BE2C (cell line): Measurements from ENCODE around the gene BCL7C.

ENCODE experiments used
- DNase-seq: peaks from one replicate; pipeline ENCODE4 v3.0.0-alpha.2; 2020
- H3K27me3 ChIP-seq: fragments of 250-450 bp; sonication (Bioruptor Pico); 2 replicates; pipeline ENCODE4 v1.5.1; 2020; ENCODE audit warnings: mild to moderate bottlenecking
- H3K36me3 ChIP-seq: fragments of 250-450 bp; sonication (Bioruptor Pico); 2 replicates; pipeline ENCODE4 v1.5.1; 2020; ENCODE audit warnings: mild to moderate bottlenecking
- H3K4me1 ChIP-seq: fragments of 250-450 bp; sonication (Bioruptor Pico); 2 replicates; pipeline ENCODE4 v1.5.1; 2020
- H3K4me3 ChIP-seq: 2 replicates; pipeline ENCODE4 v1.5.1; 2011; ENCODE audit warnings: low read depth, low read length
- H3K9me3 ChIP-seq: fragments of 250-450 bp; sonication (Bioruptor Pico); 2 replicates; pipeline ENCODE4 v1.5.1; 2020
- TF ChIP-seq, protein P1 (sequence below): IDR thresholded peaks from 2 replicates; pipeline ENCODE4 v1.5.1; 2012; ENCODE audit warnings: mild to moderate bottlenecking, low read depth, low read length

BCL7C gene

GRCh38 chr16:30903596-30903995 lies 9.7 kb upstream of the BCL7C start:
- Histone ChIP-seq H3K36me3 (no peaks in the 10 kb centered on the region), H3K27me3 (no peaks in the 10 kb centered on the region), H3K9me3 (no peaks in the 10 kb centered on the region), H3K4me1 (no peaks in the 10 kb centered on the region), H3K4me3 (no peak overlapping the region)
- no peak for DNase-seq
- TF ChIP-seq, protein P1, sequence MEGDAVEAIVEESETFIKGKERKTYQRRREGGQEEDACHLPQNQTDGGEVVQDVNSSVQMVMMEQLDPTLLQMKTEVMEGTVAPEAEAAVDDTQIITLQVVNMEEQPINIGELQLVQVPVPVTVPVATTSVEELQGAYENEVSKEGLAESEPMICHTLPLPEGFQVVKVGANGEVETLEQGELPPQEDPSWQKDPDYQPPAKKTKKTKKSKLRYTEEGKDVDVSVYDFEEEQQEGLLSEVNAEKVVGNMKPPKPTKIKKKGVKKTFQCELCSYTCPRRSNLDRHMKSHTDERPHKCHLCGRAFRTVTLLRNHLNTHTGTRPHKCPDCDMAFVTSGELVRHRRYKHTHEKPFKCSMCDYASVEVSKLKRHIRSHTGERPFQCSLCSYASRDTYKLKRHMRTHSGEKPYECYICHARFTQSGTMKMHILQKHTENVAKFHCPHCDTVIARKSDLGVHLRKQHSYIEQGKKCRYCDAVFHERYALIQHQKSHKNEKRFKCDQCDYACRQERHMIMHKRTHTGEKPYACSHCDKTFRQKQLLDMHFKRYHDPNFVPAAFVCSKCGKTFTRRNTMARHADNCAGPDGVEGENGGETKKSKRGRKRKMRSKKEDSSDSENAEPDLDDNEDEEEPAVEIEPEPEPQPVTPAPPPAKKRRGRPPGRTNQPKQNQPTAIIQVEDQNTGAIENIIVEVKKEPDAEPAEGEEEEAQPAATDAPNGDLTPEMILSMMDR: no peak

DNA sequence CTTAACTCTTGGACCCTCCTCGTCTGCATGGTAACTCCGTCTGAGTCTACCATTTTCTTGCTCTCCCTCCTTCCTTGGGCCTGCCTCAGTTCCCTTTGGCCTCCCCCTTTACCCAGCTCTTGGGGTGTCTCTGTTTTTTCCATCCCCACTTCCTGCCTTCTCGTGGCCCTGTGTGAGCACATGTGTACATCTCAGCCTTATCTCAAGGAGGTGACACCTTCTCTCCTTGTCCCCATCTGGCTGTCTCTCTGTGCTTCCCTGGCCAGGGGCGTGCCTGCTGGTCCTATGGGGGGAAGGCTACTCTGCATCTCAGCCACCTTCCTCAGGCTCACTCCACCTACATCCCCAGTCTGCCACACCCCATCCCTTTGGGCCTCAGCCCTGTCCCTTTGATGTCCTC lies 9.1 kb upstream of the BCL7C start:
- Histone ChIP-seq H3K36me3 (no peaks in the 10 kb centered on the region), H3K4me3 (no peak overlapping the region), H3K9me3 (no peaks in the 10 kb centered on the region), H3K27me3 (no peaks in the 10 kb centered on the region), H3K4me1 (no peaks in the 10 kb centered on the region)
- TF ChIP-seq, protein P1: no peak
- no peak for DNase-seq

DNA sequence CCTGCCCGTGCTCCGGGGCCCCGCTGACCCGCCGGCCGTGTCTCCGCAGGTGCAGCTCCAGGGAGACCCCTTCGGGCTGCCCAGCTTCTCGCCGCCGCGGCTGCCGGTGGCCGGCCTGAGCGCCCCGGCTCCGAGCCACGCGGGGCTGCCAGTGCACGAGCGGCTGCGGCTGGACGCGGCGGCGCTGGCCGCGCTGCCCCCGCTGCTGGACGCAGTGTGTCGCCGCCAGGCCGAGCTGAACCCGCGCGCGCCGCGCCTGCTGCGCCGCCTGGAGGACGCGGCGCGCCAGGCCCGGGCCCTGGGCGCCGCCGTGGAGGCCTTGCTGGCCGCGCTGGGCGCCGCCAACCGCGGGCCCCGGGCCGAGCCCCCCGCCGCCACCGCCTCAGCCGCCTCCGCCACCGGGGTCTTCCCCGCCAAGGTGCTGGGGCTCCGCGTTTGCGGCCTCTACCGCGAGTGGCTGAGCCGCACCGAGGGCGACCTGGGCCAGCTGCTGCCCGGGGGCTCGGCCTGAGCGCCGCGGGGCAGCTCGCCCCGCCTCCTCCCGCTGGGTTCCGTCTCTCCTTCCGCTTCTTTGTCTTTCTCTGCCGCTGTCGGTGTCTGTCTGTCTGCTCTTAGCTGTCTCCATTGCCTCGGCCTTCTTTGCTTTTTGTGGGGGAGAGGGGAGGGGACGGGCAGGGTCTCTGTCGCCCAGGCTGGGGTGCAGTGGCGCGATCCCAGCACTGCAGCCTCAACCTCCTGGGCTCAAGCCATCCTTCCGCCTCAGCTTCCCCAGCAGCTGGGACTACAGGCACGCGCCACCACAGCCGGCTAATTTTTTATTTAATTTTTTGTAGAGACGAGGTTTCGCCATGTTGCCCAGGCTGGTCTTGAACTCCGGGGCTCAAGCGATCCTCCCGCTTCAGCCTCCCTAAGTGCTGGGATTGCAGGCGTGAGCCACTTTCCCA lies 8.4 kb upstream of the BCL7C start:
- no peaks in the 10 kb centered on the region for H3K36me3 ChIP-seq
- H3K9me3 ChIP-seq: no peaks in the 10 kb centered on the region
- H3K27me3 ChIP-seq: no peaks in the 10 kb centered on the region
- TF ChIP-seq, protein P1: no peak
- H3K4me1 ChIP-seq: no peaks in the 10 kb centered on the region
- DNase-seq: peak; percentile 76
- H3K4me3 ChIP-seq: peak overlapping the region; percentile 51

DNA sequence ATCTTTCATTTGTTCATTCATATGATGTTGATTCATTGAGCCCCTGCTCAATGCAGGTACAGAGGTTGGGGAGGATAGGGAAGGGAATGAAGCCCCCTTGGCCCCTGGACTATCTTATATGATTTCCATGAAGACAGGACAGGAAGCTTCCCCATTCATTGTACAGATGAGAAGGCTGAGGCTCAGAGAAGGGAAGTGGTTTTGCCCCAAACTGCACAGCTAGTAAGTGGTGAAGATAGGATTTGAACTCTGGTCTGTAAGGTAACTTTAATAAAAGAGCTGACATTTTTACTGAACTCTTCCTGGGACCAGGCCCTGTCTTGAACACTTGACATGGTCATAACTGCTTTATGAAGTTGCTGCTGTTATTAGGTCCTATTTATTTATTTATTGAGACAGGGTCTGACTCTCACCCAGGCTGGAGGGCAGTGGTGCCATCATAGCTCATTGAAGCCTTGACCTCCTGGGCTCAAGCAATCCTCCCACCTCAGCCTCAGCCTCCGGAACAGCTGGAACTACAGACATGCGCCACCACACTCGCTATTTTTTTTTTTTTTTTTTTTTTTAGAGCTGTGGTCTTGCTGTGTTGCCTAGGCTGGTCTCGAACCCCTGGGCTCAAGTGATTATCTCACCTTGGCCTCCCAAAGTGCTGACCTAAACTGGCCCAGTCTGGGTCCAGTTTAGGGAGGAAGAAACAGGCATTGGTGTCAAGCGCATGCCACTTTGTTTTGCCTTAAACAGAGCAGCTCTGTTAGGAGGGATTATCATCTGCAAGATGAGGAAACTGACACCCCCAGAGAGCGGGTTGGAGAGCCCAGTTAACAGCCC lies 7.5 kb upstream of the BCL7C start:
- H3K9me3 ChIP-seq: no peaks in the 10 kb centered on the region
- TF ChIP-seq, protein P1: no peak
- no peaks in the 10 kb centered on the region for H3K36me3 ChIP-seq
- H3K4me1 ChIP-seq: no peaks in the 10 kb centered on the region
- no peak for DNase-seq
- peak overlapping the region; percentile 46 for H3K4me3 ChIP-seq
- no peaks in the 10 kb centered on the region for H3K27me3 ChIP-seq

DNA sequence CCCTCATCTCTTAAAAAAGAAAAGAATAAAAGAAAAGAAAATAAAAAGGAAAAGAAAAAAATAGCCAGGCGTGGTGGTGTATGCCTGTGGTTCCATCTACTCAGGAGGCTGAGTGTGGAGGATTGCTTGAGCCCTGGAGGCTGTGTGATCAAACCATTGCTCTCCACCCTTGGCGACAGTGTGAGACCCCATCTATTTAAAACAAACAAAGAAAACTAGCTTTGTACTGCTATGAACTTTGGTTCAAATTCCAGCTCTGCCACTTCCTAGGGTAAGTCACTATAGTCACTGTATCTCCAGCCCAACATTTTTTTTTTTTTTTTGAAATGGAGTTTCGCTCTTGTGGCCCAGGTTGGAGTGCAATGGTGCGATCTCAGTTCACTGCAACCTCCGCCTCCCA lies 6.7 kb upstream of the BCL7C start:
- no peaks in the 10 kb centered on the region for H3K9me3 ChIP-seq
- H3K4me1 ChIP-seq: no peaks in the 10 kb centered on the region
- H3K27me3 ChIP-seq: no peaks in the 10 kb centered on the region
- TF ChIP-seq, protein P1: no peak
- H3K4me3 ChIP-seq: no peak overlapping the region
- no peaks in the 10 kb centered on the region for H3K36me3 ChIP-seq
- DNase-seq: no peak
